Measurements from ENCODE around the gene MTRFR. TPM values are rescaled to one million over a fixed set of nuclear protein-coding genes. Genes with fewer than 3 reads are reported as not detected.

The MTRFR gene
- total RNA-seq, 1 donor from 2014 or later, result 10.9 TPM

DNA sequence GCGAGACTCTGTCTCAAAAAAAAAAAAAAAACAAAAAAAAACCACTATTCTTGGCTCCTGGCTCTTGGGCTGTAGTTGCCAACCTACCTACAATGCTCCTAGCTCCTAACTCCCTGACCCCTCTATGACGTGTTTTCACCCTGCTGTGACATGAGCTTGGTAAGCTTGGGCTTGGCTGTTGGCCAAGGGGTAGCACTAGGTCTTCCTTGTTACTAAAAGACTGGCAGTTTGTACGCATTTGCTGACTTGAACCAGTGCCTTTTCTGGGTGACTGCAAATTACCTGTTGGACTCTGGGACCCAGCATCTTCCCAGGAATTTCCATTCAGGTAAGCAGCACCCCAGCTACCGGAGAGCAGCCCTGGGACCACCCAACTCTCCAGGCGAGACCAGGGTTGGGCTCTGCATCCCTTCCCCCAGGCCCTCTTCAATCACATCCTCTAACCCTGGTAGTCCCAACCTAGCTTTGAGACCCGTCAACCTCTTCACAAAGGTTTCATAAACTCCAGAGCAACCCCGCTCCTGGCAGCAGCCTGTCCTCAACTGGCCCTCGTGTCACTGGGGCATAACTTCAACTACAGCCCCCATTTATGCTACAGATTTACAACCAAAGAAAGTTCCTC is 30.1 kb downstream of the MTRFR start:
- Histone ChIP-seq H3K36me3 (ENCODE audit: control insufficient read depth, insufficient read depth, low read length) (peaks cover 4% of the 10 kb centered on the region), H3K4me3 (ENCODE audit: low read depth, low read length) (no peak overlapping the region), H3K27me3 (ENCODE audit: control insufficient read depth, insufficient read depth, low read length) (no peaks in the 10 kb centered on the region)
- DNase-seq (ENCODE audit: low read depth), result no peak
- no peak for TF ChIP-seq CTCF (IDR thresholded peaks at IDR 0.05; ENCODE audit: insufficient read depth, low read length, poor library complexity, severe bottlenecking)

DNA sequence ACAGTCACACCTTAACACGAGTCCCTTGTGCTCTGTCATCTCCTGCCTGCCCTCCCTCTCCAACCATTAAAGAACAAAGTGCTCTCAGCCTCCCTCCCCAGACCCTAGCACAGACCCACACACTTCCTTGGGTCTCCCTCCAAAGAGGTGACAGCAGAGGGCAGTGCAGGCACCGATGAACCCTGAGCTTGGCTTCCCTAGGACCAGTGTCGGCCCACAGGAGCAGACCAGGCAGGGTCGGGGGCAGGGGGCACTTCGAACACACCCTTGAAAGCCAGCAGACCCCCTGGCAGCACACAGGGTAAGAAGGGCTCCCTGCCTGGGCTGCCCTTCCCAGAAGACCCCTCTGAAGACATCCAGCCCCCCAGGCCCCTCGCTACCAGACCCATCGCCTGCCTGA is 31.4 kb downstream of the MTRFR start:
- peaks cover 3% of the 10 kb centered on the region for H3K36me3 ChIP-seq (ENCODE audit: control insufficient read depth, insufficient read depth, low read length)
- no peak for DNase-seq (ENCODE audit: low read depth)
- peak; percentile 6 for TF ChIP-seq CTCF (IDR thresholded peaks at IDR 0.05; ENCODE audit: insufficient read depth, low read length, poor library complexity, severe bottlenecking)
- no peaks in the 10 kb centered on the region for H3K27me3 ChIP-seq (ENCODE audit: control insufficient read depth, insufficient read depth, low read length)
- no peak overlapping the region for H3K4me3 ChIP-seq (ENCODE audit: low read depth, low read length)

- TF ChIP-seq CTCF (IDR thresholded peaks at IDR 0.05; ENCODE audit: insufficient read depth, low read length, poor library complexity, severe bottlenecking), result no peak
- Histone ChIP-seq H3K27me3 (ENCODE audit: control insufficient read depth, insufficient read depth, low read length) (no peaks in the 10 kb centered on the region), H3K36me3 (ENCODE audit: control insufficient read depth, insufficient read depth, low read length) (peaks cover 3% of the 10 kb centered on the region), H3K4me3 (ENCODE audit: low read depth, low read length) (no peak overlapping the region)
- DNase-seq (ENCODE audit: low read depth), result no peak
Observed at GRCh38 chr12:123265851-123266678, 32.8 kb downstream of the MTRFR start.

DNA sequence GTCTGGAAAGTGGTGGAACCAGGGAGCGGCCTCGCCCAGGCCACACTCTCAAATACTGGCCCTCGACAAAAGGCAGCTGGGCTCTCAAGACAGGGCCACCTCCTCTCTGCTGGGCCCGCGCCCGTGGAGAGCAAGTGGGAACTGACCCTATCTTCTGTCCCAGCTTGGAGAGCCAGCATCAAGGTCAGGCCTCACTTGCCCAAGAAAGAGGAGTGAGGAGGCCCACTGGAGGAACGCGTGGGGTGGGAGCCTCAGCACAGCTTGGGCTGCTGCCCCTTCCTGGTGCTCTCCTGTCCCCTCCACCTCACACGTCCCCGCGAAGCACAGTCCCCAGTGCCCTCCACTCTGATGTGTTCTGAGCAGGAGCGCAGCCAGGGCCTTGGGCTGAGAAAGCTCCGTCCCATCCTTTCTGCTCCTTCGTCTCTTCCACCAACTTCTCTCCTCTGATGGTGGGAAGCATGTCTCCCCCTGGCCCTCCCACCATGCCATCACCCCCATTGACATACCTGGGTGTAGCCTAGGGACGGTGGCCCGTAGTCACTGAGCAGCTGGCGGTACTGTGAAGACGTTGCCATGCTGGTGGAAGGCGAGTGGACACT is 33.5 kb downstream of the MTRFR start:
- DNase-seq (ENCODE audit: low read depth), result no peak
- TF ChIP-seq CTCF (IDR thresholded peaks at IDR 0.05; ENCODE audit: insufficient read depth, low read length, poor library complexity, severe bottlenecking), result no peak
- Histone ChIP-seq H3K4me3 (ENCODE audit: low read depth, low read length) (no peak overlapping the region), H3K27me3 (ENCODE audit: control insufficient read depth, insufficient read depth, low read length) (no peaks in the 10 kb centered on the region), H3K36me3 (ENCODE audit: control insufficient read depth, insufficient read depth, low read length) (peaks cover 3% of the 10 kb centered on the region)

- Histone ChIP-seq H3K4me3 (ENCODE audit: low read depth, low read length) (no peak overlapping the region), H3K27me3 (ENCODE audit: control insufficient read depth, insufficient read depth, low read length) (no peaks in the 10 kb centered on the region), H3K36me3 (ENCODE audit: control insufficient read depth, insufficient read depth, low read length) (peaks cover 3% of the 10 kb centered on the region)
- TF ChIP-seq CTCF (IDR thresholded peaks at IDR 0.05; ENCODE audit: insufficient read depth, low read length, poor library complexity, severe bottlenecking), result no peak
- DNase-seq (ENCODE audit: low read depth), result no peak
Observed at GRCh38 chr12:123267335-123267920, 34.2 kb downstream of the MTRFR start.
